Neural cell (in vitro differentiated cells): ENCODE measurements around the gene ANKRD62.

ENCODE experiments used
- CTCF ChIP-seq: fragments of 450-650 bp; IDR thresholded peaks from 2 replicates; pipeline ENCODE4 v1.5.1; 2014; ENCODE audit warnings: antibody characterized with exemption, mild to moderate bottlenecking, moderate library complexity; ENCODE audit not compliant: poor library complexity, severe bottlenecking
- EP300 ChIP-seq: fragments of 450-650 bp; conservative IDR thresholded peaks from 2 replicates; pipeline ENCODE4 v1.6.1; 2014; ENCODE audit warnings: antibody characterized with exemption, mild to moderate bottlenecking, moderate library complexity; ENCODE audit not compliant: poor library complexity, severe bottlenecking
- MXI1 ChIP-seq: fragments of 450-650 bp; conservative IDR thresholded peaks from 2 replicates; pipeline ENCODE4 v1.6.1; 2014; ENCODE audit warnings: antibody characterized with exemption, mild to moderate bottlenecking; ENCODE audit not compliant: poor library complexity, severe bottlenecking
- POLR2AphosphoS5 ChIP-seq: IDR thresholded peaks from 2 replicates; pipeline ENCODE4 v1.6.1; 2012
- RAD21 ChIP-seq: fragments of 450-650 bp; conservative IDR thresholded peaks from 2 replicates; pipeline ENCODE4 v1.6.1; 2014; ENCODE audit warnings: antibody characterized with exemption, mild to moderate bottlenecking, moderate library complexity

- TF ChIP-seq POLR2AphosphoS5: no peak
- TF ChIP-seq CTCF: no peak
- TF ChIP-seq RAD21: no peak
- TF ChIP-seq EP300: no peak
- no peak for TF ChIP-seq MXI1
Measured at GRCh38 chr18:12085786-12086185, 7.9 kb upstream of the ANKRD62 start.
